Measurements from ENCODE around the gene MRAP. TPM values are rescaled to one million over a fixed set of nuclear protein-coding genes. Genes with fewer than 3 reads are reported as not detected.

Gene MRAP
- total and polyA plus RNA-seq, 9 of the 15 experiments (the other 6 are each of a cell fraction or from before 2014, with no cell fraction given) = 0.63 to 2.3 TPM; not detected in 7

DNA sequence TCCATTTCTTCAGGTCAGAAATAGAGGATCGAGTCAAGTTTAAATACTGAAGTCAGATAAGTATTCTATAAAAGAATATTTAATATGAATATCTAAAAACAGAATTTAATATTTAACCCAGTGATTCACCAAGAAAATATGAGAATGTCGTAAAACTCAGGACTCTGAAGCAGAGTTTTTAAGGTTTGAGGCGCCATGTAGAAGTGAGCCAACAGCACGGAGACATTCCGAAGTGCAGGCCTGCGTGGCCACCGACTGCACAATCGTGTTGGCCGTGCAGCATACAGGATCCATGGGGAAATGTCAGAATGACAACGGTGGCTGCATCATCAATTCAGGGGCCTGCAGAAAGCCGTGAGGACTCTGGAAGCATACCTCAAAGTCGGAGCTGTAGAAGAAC is 23.4 kb downstream of the MRAP start:
- H3K27me3 ChIP-seq (ENCODE audit: control insufficient read depth in 2 of 2, insufficient read depth in 2 of 2, low read length in 2 of 2) = no peaks in the 10 kb centered on the region
- TF ChIP-seq SREBF2 (CRISPR knock-in tag; IDR thresholded peaks at IDR 0.05) (no peak), BMI1 (IDR thresholded peaks at IDR 0.05; ENCODE audit: low read length) (no peak), ZNF57 (CRISPR knock-in tag; IDR thresholded peaks at IDR 0.05) (no peak), POLR2B (IDR thresholded peaks at IDR 0.05; ENCODE audit: low read depth, partially characterized antibody) (no peak), HCFC1 (IDR thresholded peaks at IDR 0.05; ENCODE audit: low read depth, low read length) (no peak), XRCC3 (IDR thresholded peaks at IDR 0.05) (no peak), TEAD2 (tag; IDR thresholded peaks at IDR 0.05) (no peak), ZNF77 (CRISPR knock-in tag; IDR thresholded peaks at IDR 0.05) (no peak), MXI1 (IDR thresholded peaks at IDR 0.05; ENCODE audit: low read depth, low read length) (no peak), SMARCB1 (IDR thresholded peaks at IDR 0.05; ENCODE audit: insufficient read length, low read depth) (no peak)
- TF ChIP-seq, protein P1, sequence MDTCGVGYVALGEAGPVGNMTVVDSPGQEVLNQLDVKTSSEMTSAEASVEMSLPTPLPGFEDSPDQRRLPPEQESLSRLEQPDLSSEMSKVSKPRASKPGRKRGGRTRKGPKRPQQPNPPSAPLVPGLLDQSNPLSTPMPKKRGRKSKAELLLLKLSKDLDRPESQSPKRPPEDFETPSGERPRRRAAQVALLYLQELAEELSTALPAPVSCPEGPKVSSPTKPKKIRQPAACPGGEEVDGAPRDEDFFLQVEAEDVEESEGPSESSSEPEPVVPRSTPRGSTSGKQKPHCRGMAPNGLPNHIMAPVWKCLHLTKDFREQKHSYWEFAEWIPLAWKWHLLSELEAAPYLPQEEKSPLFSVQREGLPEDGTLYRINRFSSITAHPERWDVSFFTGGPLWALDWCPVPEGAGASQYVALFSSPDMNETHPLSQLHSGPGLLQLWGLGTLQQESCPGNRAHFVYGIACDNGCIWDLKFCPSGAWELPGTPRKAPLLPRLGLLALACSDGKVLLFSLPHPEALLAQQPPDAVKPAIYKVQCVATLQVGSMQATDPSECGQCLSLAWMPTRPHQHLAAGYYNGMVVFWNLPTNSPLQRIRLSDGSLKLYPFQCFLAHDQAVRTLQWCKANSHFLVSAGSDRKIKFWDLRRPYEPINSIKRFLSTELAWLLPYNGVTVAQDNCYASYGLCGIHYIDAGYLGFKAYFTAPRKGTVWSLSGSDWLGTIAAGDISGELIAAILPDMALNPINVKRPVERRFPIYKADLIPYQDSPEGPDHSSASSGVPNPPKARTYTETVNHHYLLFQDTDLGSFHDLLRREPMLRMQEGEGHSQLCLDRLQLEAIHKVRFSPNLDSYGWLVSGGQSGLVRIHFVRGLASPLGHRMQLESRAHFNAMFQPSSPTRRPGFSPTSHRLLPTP (IDR thresholded peaks at IDR 0.05; ENCODE audit: borderline replicate concordance, extremely low read depth, insufficient read length) = no peak
- no peaks in the 10 kb centered on the region for H3K9me1 ChIP-seq (ENCODE audit: control insufficient read depth, insufficient read depth, low read length)
- CTCF ChIA-PET (ENCODE audit: low intra/inter-chr PET ratio) = interaction anchor here (0.7 kb wide), 1 partner anchor 290 kb away, joined by 4 read pairs; no protein-coding TSS in a partner anchor
- intact Hi-C loops (cut with micrococcal nuclease) = no loop called here
- POLR2A ChIA-PET = no interaction called here
- H3K4me1 ChIP-seq (replicated peaks in 1 of 2; ENCODE audit: control insufficient read depth in 2 of 2, insufficient read depth in 2 of 2, low read length in 2 of 2) = no peaks in the 10 kb centered on the region
- no peak overlapping the region for H3K9ac ChIP-seq (ENCODE audit: insufficient read depth in 1 of 2, low read depth in 2 of 2, low read length in 2 of 2)
- 0 out of 2 replicates have a peak, but pooled peaks cover 4% of the 10 kb centered on the region for H4K20me1 ChIP-seq (replicated peaks; ENCODE audit: control insufficient read depth, insufficient read depth, low read length)
- in situ Hi-C loops (cut with MboI) = no loop called here
- WGBS (ENCODE audit: insufficient coverage, low coverage, missing lambda C conversion rate) = 95% methylated on average over 12 of the region's 12 CpGs
- H2AFZ ChIP-seq (ENCODE audit: low read depth, low read length) = no peak overlapping the region
- H3K27ac ChIP-seq (ENCODE audit: extremely low read depth, low read depth, low read length) = no peak overlapping the region
- no peaks in the 10 kb centered on the region for H3K79me2 ChIP-seq (ENCODE audit: control insufficient read depth, insufficient read depth, low read length)
- no peak overlapping the region for H3K4me2 ChIP-seq (ENCODE audit: insufficient read depth, low read length)
- no TSS peak for BruUV-seq (replicated peaks)
- DNase-seq (ENCODE audit: extremely low read depth in 1 of 4, low spot score in 3 of 4) (no peak), ATAC-seq (no peak), FAIRE-seq (no peak)
- no peak overlapping the region for H3K4me3 ChIP-seq
- peaks cover 98% of the 10 kb centered on the region for H3K36me3 ChIP-seq (ENCODE audit: control insufficient read depth, insufficient read depth, low read length)
- no peaks in the 10 kb centered on the region for H3K9me3 ChIP-seq (replicated peaks; ENCODE audit: control insufficient read depth, insufficient read depth, low read depth, low read length)

Data from K562 (cell line).